B cell (primary cell): ENCODE measurements around the gene TP63. TPM values are rescaled to one million over a fixed set of nuclear protein-coding genes. Genes with fewer than 3 reads are reported as not detected.

Experiments used
- ATAC-seq: fragments of 200-7000 bp; cut with Tn5 transposase; one replicate; pipeline ENCODE4 v1.10.0; 2021; ENCODE audit warnings: low read depth, mild to moderate bottlenecking, moderate number of reproducible peaks, moderate library complexity
- CTCF ChIA-PET: fragments of 350-600 bp; sonication (Branson Sonifier 250); formaldehyde crosslinking; loops from one replicate; lab custom pipeline; 2021; ENCODE audit warnings: antibody characterized with exemption, inconsistent platforms; lab: Charles Lee
- POLR2A ChIA-PET: fragments of 350-600 bp; sonication (Branson Sonifier 250); formaldehyde crosslinking; loops from one replicate; lab custom pipeline; 2021; ENCODE audit warnings: antibody characterized with exemption; lab: Charles Lee
- DNase-seq: peaks from one replicate; pipeline ENCODE4 v3.0.0; 2013
- H2AFZ ChIP-seq: 2 replicates; pipeline ENCODE4 v1.6.1; 2012; ENCODE audit warnings: mild to moderate bottlenecking, low read depth, low read length; ENCODE audit not compliant: insufficient read depth, poor library complexity, severe bottlenecking
- H3K27ac ChIP-seq, 2 donors: 1 replicate in 1 of 2; 2 replicates in 1 of 2; pipeline ENCODE4 v1.5.1; 2012 to 2013; ENCODE audit warnings: low read length in 2 of 2, mild to moderate bottlenecking in 2 of 2, moderate library complexity in 1 of 2
- H3K27me3 ChIP-seq, 4 experiments: fragments of 200-600 bp in 1 of 4; sonication (generic) in 1 of 4; replicated peaks in 1 of 4; 1 replicate in 2 of 4; 2 replicates in 2 of 4; pipeline versions ENCODE4 v1.6.1 to v1.7.0; 2013 to 2016; ENCODE audit warnings: low read length in 3 of 4, mild to moderate bottlenecking in 2 of 4, mixed read lengths in 1 of 4, moderate library complexity in 1 of 4; ENCODE audit not compliant: insufficient read depth in 4 of 4, control insufficient read depth in 3 of 4; ENCODE audit errors: control extremely low read depth in 1 of 4
- H3K36me3 ChIP-seq, 2 experiments: replicated peaks in 1 of 2; 1 replicate in 1 of 2; 2 replicates in 1 of 2; pipeline versions ENCODE4 v1.6.1 to v1.7.1; 2013; ENCODE audit warnings: low read length in 1 of 2; ENCODE audit not compliant: insufficient read depth in 2 of 2, control insufficient read depth in 1 of 2; ENCODE audit errors: control extremely low read depth in 1 of 2, extremely low read depth in 1 of 2
- H3K4me1 ChIP-seq, 2 donors: fragments of 200-600 bp in 1 of 2; sonication (generic) in 1 of 2; 1 replicate in 1 of 2; 2 replicates in 1 of 2; pipeline versions ENCODE4 v1.5.1 to v1.6.1; 2013 to 2017; ENCODE audit warnings: low read length in 2 of 2; ENCODE audit not compliant: control insufficient read depth in 2 of 2, insufficient read depth in 2 of 2
- H3K4me2 ChIP-seq: replicated peaks from 2 replicates; pipeline ENCODE3; 2012; ENCODE audit warnings: mild to moderate bottlenecking, low read depth, low read length; ENCODE audit not compliant: poor library complexity, severe bottlenecking
- H3K4me3 ChIP-seq, 5 experiments: fragments of 200-600 bp in 1 of 5; sonication (generic) in 1 of 5; 1 replicate in 3 of 5; 2 replicates in 2 of 5; pipeline versions ENCODE4 v1.5.1 to v1.7.0; 2011 to 2016; ENCODE audit warnings: low read length in 4 of 5, mild to moderate bottlenecking in 4 of 5, low read depth in 2 of 5, control low read depth in 1 of 5, moderate library complexity in 1 of 5; ENCODE audit not compliant: insufficient read depth in 1 of 5; ENCODE audit errors: control extremely low read depth in 1 of 5, extremely low read depth in 1 of 5
- H3K79me2 ChIP-seq: fragments of 200-600 bp; sonication (generic); one replicate; pipeline ENCODE4 v1.6.0; 2016; ENCODE audit warnings: low read length; ENCODE audit not compliant: control insufficient read depth, insufficient read depth
- H3K9ac ChIP-seq: fragments of 200-600 bp; sonication (generic); 2 replicates; pipeline ENCODE4 v1.6.1; 2017; ENCODE audit warnings: mild to moderate bottlenecking, low read length, moderate library complexity
- H3K9me3 ChIP-seq, 3 donors: one replicate each; pipeline versions ENCODE4 v1.6.1 to v1.7.1; 2013; ENCODE audit warnings: low read length in 2 of 3; ENCODE audit not compliant: control insufficient read depth in 2 of 3, insufficient read depth in 1 of 3; ENCODE audit errors: control extremely low read depth in 1 of 3
- H4K20me1 ChIP-seq: 2 replicates; pipeline ENCODE4 v1.6.0; 2012; ENCODE audit warnings: mild to moderate bottlenecking, low read length; ENCODE audit not compliant: insufficient read depth, control insufficient read depth, poor library complexity, severe bottlenecking
- H3K27ac Mint-ChIP-seq: one replicate; pipeline ENCODE4 v1.8.0; 2021; ENCODE audit warnings: mixed read lengths
- H3K27me3 Mint-ChIP-seq: one replicate; pipeline ENCODE4 v1.8.0; 2021; ENCODE audit warnings: mixed read lengths
- H3K4me1 Mint-ChIP-seq: one replicate; pipeline ENCODE4 v1.8.0; 2021; ENCODE audit warnings: mixed read lengths
- H3K4me3 Mint-ChIP-seq: one replicate; pipeline ENCODE4 v1.8.0; 2021; ENCODE audit warnings: mixed read lengths
- H3K9me3 Mint-ChIP-seq: one replicate; pipeline ENCODE4 v1.8.0; 2022; ENCODE audit warnings: mixed read lengths; ENCODE audit not compliant: insufficient read depth
- EZH2 ChIP-seq: IDR thresholded peaks from 2 replicates; pipeline ENCODE4 v1.6.1; 2012; ENCODE audit warnings: borderline replicate concordance, low read depth, mild to moderate bottlenecking, moderate library complexity, low read length; ENCODE audit not compliant: insufficient read depth, poor library complexity, severe bottlenecking
- WGBS: methylation state at CpG from one replicate; pipeline ENCODE4 v1.1.5; 2013; ENCODE audit warnings: missing lambda C conversion rate; ENCODE audit not compliant: insufficient coverage; 5-methylcytosine and 5-hydroxymethylcytosine counted together
- intact Hi-C: fragments of 100-400 bp; cut with micrococcal nuclease; formaldehyde crosslinking; loops from one replicate; pipeline ENCODE4 v1.10.0; 2022
- polyA plus RNA-seq: library from polyadenylated mRNA; depleted of rRNA; stranded (reverse); fragments of >200 nt; gene quantifications from 2 replicates; pipeline ENCODE4 v1.2.3, GENCODE V29; 2012
- total RNA-seq, 2 donors: library from RNA; stranded (reverse); fragments of 120-200 nt in 1 of 2; gene quantifications; 1 replicate in 1 of 2; 2 replicates in 1 of 2; pipeline versions ENCODE4 v1.2.3 to v1.2.4, GENCODE V29; 2013 to 2022
- TF ChIP-seq, protein P1 (sequence below): fragments of 200-600 bp; IDR thresholded peaks from one replicate; pipeline ENCODE4 v1.8.0; 2022; ENCODE audit warnings: antibody characterized with exemption, mild to moderate bottlenecking

The TP63 gene
- total and polyA plus RNA-seq, 2 donors (not counting 1 experiment from before 2014, with no cell fraction given), result 1.2 to 2.0 TPM

DNA sequence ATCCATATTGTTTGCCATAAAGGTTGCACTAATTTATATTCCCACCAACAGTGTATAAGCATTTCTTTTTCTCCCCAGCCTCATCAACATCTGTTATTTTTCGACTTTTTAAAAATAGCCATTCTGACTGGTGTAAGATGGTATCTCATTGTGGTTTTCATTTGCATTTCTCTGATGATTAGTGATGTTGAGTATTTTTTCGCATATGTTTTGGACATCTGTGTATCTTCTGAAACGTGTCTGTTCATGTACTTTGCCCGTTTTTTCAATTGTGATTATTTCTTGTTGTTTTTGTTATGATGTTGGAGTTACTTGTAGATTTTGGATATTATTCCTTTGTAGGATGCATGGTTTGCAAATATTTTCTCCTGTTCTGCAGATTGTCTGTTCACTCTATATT, 46.5 kb downstream of the TP63 start:
- H3K4me1 ChIP-seq, result no peaks in the 10 kb centered on the region
- no peaks in the 10 kb centered on the region for H4K20me1 ChIP-seq
- Mint-ChIP-seq H3K27me3 (no peaks in the 10 kb centered on the region), H3K9me3 (peaks cover 2% of the 10 kb centered on the region), H3K4me3 (no peak overlapping the region), H3K4me1 (peaks cover 5% of the 10 kb centered on the region), H3K27ac (no peak overlapping the region)
- TF ChIP-seq EZH2, result no peak
- TF ChIP-seq, protein P1, sequence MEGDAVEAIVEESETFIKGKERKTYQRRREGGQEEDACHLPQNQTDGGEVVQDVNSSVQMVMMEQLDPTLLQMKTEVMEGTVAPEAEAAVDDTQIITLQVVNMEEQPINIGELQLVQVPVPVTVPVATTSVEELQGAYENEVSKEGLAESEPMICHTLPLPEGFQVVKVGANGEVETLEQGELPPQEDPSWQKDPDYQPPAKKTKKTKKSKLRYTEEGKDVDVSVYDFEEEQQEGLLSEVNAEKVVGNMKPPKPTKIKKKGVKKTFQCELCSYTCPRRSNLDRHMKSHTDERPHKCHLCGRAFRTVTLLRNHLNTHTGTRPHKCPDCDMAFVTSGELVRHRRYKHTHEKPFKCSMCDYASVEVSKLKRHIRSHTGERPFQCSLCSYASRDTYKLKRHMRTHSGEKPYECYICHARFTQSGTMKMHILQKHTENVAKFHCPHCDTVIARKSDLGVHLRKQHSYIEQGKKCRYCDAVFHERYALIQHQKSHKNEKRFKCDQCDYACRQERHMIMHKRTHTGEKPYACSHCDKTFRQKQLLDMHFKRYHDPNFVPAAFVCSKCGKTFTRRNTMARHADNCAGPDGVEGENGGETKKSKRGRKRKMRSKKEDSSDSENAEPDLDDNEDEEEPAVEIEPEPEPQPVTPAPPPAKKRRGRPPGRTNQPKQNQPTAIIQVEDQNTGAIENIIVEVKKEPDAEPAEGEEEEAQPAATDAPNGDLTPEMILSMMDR, result no peak
- H3K27ac ChIP-seq, result no peak overlapping the region
- no peaks in the 10 kb centered on the region for H3K36me3 ChIP-seq
- ATAC-seq (no peak), DNase-seq (no peak)
- H3K9ac ChIP-seq, result no peak overlapping the region
- no peak overlapping the region for H3K4me2 ChIP-seq
- intact Hi-C loops, result no loop called here
- H2AFZ ChIP-seq, result no peak overlapping the region
- H3K9me3 ChIP-seq, result no peaks in the 10 kb centered on the region
- no peak overlapping the region for H3K4me3 ChIP-seq
- CTCF ChIA-PET, result no interaction called here
- no peaks in the 10 kb centered on the region for H3K27me3 ChIP-seq
- 76% methylated on average over 3 of the region's 4 CpGs for whole genome bisulfite sequencing
- H3K79me2 ChIP-seq, result no peaks in the 10 kb centered on the region
- POLR2A ChIA-PET, result no interaction called here

DNA sequence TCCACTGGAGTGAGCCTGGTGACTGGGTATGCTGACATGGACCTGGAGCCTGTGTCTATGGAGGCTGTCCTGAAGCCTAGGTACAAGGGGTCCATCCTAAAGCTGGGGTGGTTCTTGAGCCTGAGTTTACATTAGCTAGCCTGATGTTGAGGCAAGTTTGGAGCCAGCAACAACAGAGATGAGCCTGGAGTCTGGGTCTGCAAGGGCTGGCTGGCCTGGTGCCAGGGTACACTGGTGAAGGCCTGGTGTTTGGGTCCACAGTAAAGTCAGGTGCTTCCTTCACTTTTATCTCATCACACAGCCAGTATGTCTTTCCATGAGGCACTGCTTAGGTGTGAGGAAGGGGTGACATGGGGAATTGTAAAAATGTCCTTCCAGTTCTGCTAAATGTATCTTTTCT, 49.5 kb downstream of the TP63 start:
- intact Hi-C loops, result no loop called here
- Histone ChIP-seq H4K20me1 (no peaks in the 10 kb centered on the region), H2AFZ (no peak overlapping the region), H3K4me2 (no peak overlapping the region), H3K27me3 (no peaks in the 10 kb centered on the region), H3K27ac (no peak overlapping the region), H3K79me2 (no peaks in the 10 kb centered on the region), H3K4me3 (no peak overlapping the region), H3K9me3 (no peaks in the 10 kb centered on the region), H3K9ac (no peak overlapping the region), H3K36me3 (no peaks in the 10 kb centered on the region), H3K4me1 (no peaks in the 10 kb centered on the region)
- Mint-ChIP-seq H3K4me1 (peaks cover 5% of the 10 kb centered on the region), H3K27ac (no peak overlapping the region), H3K4me3 (no peak overlapping the region), H3K9me3 (peaks cover 2% of the 10 kb centered on the region), H3K27me3 (no peaks in the 10 kb centered on the region)
- DNase-seq (no peak), ATAC-seq (no peak)
- ChIA-PET POLR2A (no interaction called here), CTCF (no interaction called here)
- TF ChIP-seq EZH2, result no peak
- TF ChIP-seq, protein P1, result no peak
